SK-N-SH treated with all-trans-retinoic acid at 6 μM for 48 hours (cell line): Measurements from ENCODE around the gene MACROH2A2.

ENCODE experiments used
- ATAC-seq: fragments of 200-7000 bp; cut with Tn5 transposase; 3 replicates; pipeline ENCODE4 v1.9.1; 2020; ENCODE audit warnings: mild to moderate bottlenecking, moderate library complexity
- ARNTL ChIP-seq: fragments of 450-650 bp; formaldehyde crosslinking; IDR thresholded peaks from 2 replicates; pipeline ENCODE4 v1.5.0; 2020; ENCODE audit warnings: low read depth, mild to moderate bottlenecking, moderate library complexity, borderline replicate concordance
- CSDC2 ChIP-seq: fragments of 250-450 bp; sonication (Bioruptor Pico); IDR thresholded peaks from 2 replicates; pipeline ENCODE4 v1.5.0; 2020; ENCODE audit warnings: mild to moderate bottlenecking, moderate library complexity
- ESRRG ChIP-seq: fragments of 250-450 bp; sonication (Bioruptor Pico); IDR thresholded peaks from 2 replicates; pipeline ENCODE4 v1.6.1; 2021; ENCODE audit warnings: mild to moderate bottlenecking
- GLIS3 ChIP-seq: fragments of 250-450 bp; sonication (Bioruptor Pico); IDR thresholded peaks from 2 replicates; pipeline ENCODE4 v1.5.0; 2020; ENCODE audit warnings: mild to moderate bottlenecking, moderate library complexity
- ISL1 ChIP-seq: fragments of 250-450 bp; sonication (Bioruptor Pico); IDR thresholded peaks from 2 replicates; pipeline ENCODE4 v2.1.2; 2022; ENCODE audit warnings: mild to moderate bottlenecking, moderate library complexity
- OSR1 ChIP-seq: fragments of 250-450 bp; sonication (Bioruptor Pico); IDR thresholded peaks from 2 replicates; pipeline ENCODE4 v1.8.0; 2022; ENCODE audit warnings: moderate library complexity, mild to moderate bottlenecking, inconsistent platforms
- PATZ1 ChIP-seq: fragments of 250-450 bp; sonication (Bioruptor Pico); IDR thresholded peaks from 2 replicates; pipeline ENCODE4 v1.8.0; 2020; ENCODE audit warnings: mild to moderate bottlenecking, moderate library complexity, borderline replicate concordance
- POU6F1 ChIP-seq: fragments of 250-450 bp; sonication (Bioruptor Pico); IDR thresholded peaks from 2 replicates; pipeline ENCODE4 v1.8.0; 2021; ENCODE audit warnings: low read depth, mild to moderate bottlenecking, moderate library complexity, borderline replicate concordance
- PPARA ChIP-seq: fragments of 250-450 bp; sonication (Bioruptor Pico); IDR thresholded peaks from 2 replicates; pipeline ENCODE4 v1.5.0; 2020; ENCODE audit warnings: mild to moderate bottlenecking, borderline replicate concordance
- RARB ChIP-seq: fragments of 250-450 bp; sonication (Bioruptor Pico); IDR thresholded peaks from 2 replicates; pipeline ENCODE4 v1.8.0; 2021; ENCODE audit warnings: mild to moderate bottlenecking, moderate library complexity
- SNAI2 ChIP-seq: fragments of 250-450 bp; sonication (Bioruptor Pico); IDR thresholded peaks from 2 replicates; pipeline ENCODE4 v1.5.0; 2020; ENCODE audit warnings: mild to moderate bottlenecking, moderate library complexity
- TCF4 ChIP-seq: fragments of 250-450 bp; sonication (Bioruptor Pico); IDR thresholded peaks from 2 replicates; pipeline ENCODE4 v1.8.0; 2021; ENCODE audit warnings: mild to moderate bottlenecking, moderate library complexity, borderline replicate concordance
- TOX ChIP-seq: fragments of 250-450 bp; sonication (Bioruptor Pico); IDR thresholded peaks from 2 replicates; pipeline ENCODE4 v1.8.0; 2021; ENCODE audit warnings: mild to moderate bottlenecking, moderate library complexity, borderline replicate concordance
- TSHZ2 ChIP-seq: fragments of 250-450 bp; sonication (Bioruptor Pico); IDR thresholded peaks from 2 replicates; pipeline ENCODE4 v1.5.0; 2020; ENCODE audit warnings: mild to moderate bottlenecking, moderate library complexity
- ZC3H10 ChIP-seq: fragments of 250-450 bp; sonication (Bioruptor Pico); IDR thresholded peaks from 2 replicates; pipeline ENCODE4 v1.5.1; 2021; ENCODE audit warnings: mild to moderate bottlenecking, moderate library complexity
- ZFP3 ChIP-seq: fragments of 250-450 bp; sonication (Bioruptor Pico); IDR thresholded peaks from 2 replicates; pipeline ENCODE4 v1.5.0; 2020; ENCODE audit warnings: mild to moderate bottlenecking, moderate library complexity
- ZFP30 ChIP-seq: fragments of 450-650 bp; formaldehyde crosslinking; IDR thresholded peaks from 2 replicates; pipeline ENCODE4 v1.5.0; 2022; ENCODE audit warnings: mild to moderate bottlenecking, moderate library complexity
- ZNF565 ChIP-seq: fragments of 450-650 bp; formaldehyde crosslinking; conservative IDR thresholded peaks from 2 replicates; pipeline ENCODE4 v1.5.0; 2020; ENCODE audit warnings: low read depth, mild to moderate bottlenecking, moderate library complexity
- ZNF70 ChIP-seq: fragments of 450-650 bp; formaldehyde crosslinking; IDR thresholded peaks from 2 replicates; pipeline ENCODE4 v1.5.0; 2020; ENCODE audit warnings: mild to moderate bottlenecking, moderate library complexity
- ZNF8 ChIP-seq: fragments of 450-650 bp; formaldehyde crosslinking; IDR thresholded peaks from 2 replicates; pipeline ENCODE4 v1.5.0; 2020; ENCODE audit warnings: mild to moderate bottlenecking, moderate library complexity
- TF ChIP-seq, protein P1 (sequence below): fragments of 250-450 bp; sonication (Bioruptor Pico); IDR thresholded peaks from 2 replicates; pipeline ENCODE4 v1.5.1; 2020; ENCODE audit warnings: low read depth, mild to moderate bottlenecking, moderate library complexity
- TF ChIP-seq, protein P2 (sequence below): fragments of 250-450 bp; sonication (Bioruptor Pico); IDR thresholded peaks from 2 replicates; pipeline ENCODE4 v1.5.1; 2021; ENCODE audit warnings: mild to moderate bottlenecking, moderate library complexity

Gene MACROH2A2

GRCh38 chr10:70142555-70142954 is 89.9 kb downstream of the MACROH2A2 start:
- no peak for ATAC-seq
- no peak for TF ChIP-seq TSHZ2 (CRISPR knock-in tag)
- TF ChIP-seq ZNF8 (CRISPR knock-in tag), result no peak
- TF ChIP-seq, protein P1, sequence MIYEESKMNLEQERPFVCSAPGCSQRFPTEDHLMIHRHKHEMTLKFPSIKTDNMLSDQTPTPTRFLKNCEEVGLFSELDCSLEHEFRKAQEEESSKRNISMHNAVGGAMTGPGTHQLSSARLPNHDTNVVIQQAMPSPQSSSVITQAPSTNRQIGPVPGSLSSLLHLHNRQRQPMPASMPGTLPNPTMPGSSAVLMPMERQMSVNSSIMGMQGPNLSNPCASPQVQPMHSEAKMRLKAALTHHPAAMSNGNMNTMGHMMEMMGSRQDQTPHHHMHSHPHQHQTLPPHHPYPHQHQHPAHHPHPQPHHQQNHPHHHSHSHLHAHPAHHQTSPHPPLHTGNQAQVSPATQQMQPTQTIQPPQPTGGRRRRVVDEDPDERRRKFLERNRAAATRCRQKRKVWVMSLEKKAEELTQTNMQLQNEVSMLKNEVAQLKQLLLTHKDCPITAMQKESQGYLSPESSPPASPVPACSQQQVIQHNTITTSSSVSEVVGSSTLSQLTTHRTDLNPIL, result no peak
- no peak for TF ChIP-seq PPARA (CRISPR knock-in tag)
- no peak for TF ChIP-seq GLIS3 (CRISPR knock-in tag)
- no peak for TF ChIP-seq ISL1 (CRISPR knock-in tag)
- no peak for TF ChIP-seq ZNF565
- no peak for TF ChIP-seq ZFP30
- TF ChIP-seq, protein P2, sequence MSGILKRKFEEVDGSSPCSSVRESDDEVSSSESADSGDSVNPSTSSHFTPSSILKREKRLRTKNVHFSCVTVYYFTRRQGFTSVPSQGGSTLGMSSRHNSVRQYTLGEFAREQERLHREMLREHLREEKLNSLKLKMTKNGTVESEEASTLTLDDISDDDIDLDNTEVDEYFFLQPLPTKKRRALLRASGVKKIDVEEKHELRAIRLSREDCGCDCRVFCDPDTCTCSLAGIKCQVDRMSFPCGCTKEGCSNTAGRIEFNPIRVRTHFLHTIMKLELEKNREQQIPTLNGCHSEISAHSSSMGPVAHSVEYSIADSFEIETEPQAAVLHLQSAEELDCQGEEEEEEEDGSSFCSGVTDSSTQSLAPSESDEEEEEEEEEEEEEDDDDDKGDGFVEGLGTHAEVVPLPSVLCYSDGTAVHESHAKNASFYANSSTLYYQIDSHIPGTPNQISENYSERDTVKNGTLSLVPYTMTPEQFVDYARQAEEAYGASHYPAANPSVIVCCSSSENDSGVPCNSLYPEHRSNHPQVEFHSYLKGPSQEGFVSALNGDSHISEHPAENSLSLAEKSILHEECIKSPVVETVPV (CRISPR knock-in tag), result no peak
- no peak for TF ChIP-seq ZFP3 (CRISPR knock-in tag)
- TF ChIP-seq POU6F1 (CRISPR knock-in tag), result no peak
- TF ChIP-seq ARNTL, result no peak
- TF ChIP-seq TCF4 (CRISPR knock-in tag), result no peak
- TF ChIP-seq OSR1 (CRISPR knock-in tag), result no peak
- TF ChIP-seq ZC3H10, result no peak
- no peak for TF ChIP-seq CSDC2
- no peak for TF ChIP-seq RARB (CRISPR knock-in tag)
- TF ChIP-seq TOX, result no peak

GRCh38 chr10:70144372-70145110 is 91.9 kb downstream of the MACROH2A2 start:
- no peak for ATAC-seq
- no peak for TF ChIP-seq ZNF70 (CRISPR knock-in tag)
- no peak for TF ChIP-seq RARB (CRISPR knock-in tag)

- TF ChIP-seq ZFP30 (no peak), ZNF70 (CRISPR knock-in tag) (no peak), ESRRG (CRISPR knock-in tag) (no peak), ZNF8 (CRISPR knock-in tag) (no peak), SNAI2 (CRISPR knock-in tag) (no peak), RARB (CRISPR knock-in tag) (no peak), ZFP3 (CRISPR knock-in tag) (no peak), GLIS3 (CRISPR knock-in tag) (no peak), POU6F1 (CRISPR knock-in tag) (no peak), ZNF565 (no peak), PATZ1 (CRISPR knock-in tag) (no peak), PPARA (CRISPR knock-in tag) (no peak), OSR1 (CRISPR knock-in tag) (no peak), ZC3H10 (no peak)
- TF ChIP-seq, protein P1, result no peak
- ATAC-seq, result no peak; the same call in 2 of the 3 replicates
These were observed 92.6 kb downstream of the MACROH2A2 start for GRCh38 chr10:70145166-70145665.
